GM18520 (cell line): ENCODE results near the gene C6orf120.

Source experiments
- ATAC-seq: cut with Tn5 transposase; IDR thresholded peaks from one replicate; pipeline ENCODE4 v1.9.1; 2021; ENCODE audit not compliant: unreplicated experiment

C6orf120 gene

GRCh38 chr6:169701954-169702839, at the start of gene C6orf120, which contains the start of gene WDR27:
TSS of gene C6orf120 (plus strand) at chr6:169702126. CDS start at chr6:169702460, 334 bp downstream.
TSS of gene WDR27 (minus strand) at chr6:169702029. CDS start at chr6:169689005, 13,024 bp downstream.
- ATAC-seq = peak; percentile 89

GRCh38 chr6:169652896-169653295, 49.0 kb upstream of the C6orf120 start:
- no peak for ATAC-seq

GRCh38 chr6:169653691-169654090, 48.2 kb upstream of the C6orf120 start:
- no peak for ATAC-seq

- ATAC-seq = peak; percentile 53
Measured at GRCh38 chr6:169654598-169655391, 47.1 kb upstream of the C6orf120 start.

- ATAC-seq = no peak
Measured at GRCh38 chr6:169656546-169657283, 45.2 kb upstream of the C6orf120 start.

- ATAC-seq = no peak
Measured at GRCh38 chr6:169657284-169657610, 44.7 kb upstream of the C6orf120 start.

- ATAC-seq = no peak
Measured at GRCh38 chr6:169659820-169660610, 41.9 kb upstream of the C6orf120 start.

- no peak for ATAC-seq
Measured at GRCh38 chr6:169660751-169661390, 41.1 kb upstream of the C6orf120 start.

- no peak for ATAC-seq
Measured at GRCh38 chr6:169661391-169661756, 40.6 kb upstream of the C6orf120 start.

- ATAC-seq = no peak
Measured at GRCh38 chr6:169663468-169663867, 38.5 kb upstream of the C6orf120 start.

- no peak for ATAC-seq
Measured at GRCh38 chr6:169664227-169664626, 37.7 kb upstream of the C6orf120 start.

GRCh38 chr6:169665289-169665688, 36.6 kb upstream of the C6orf120 start:
- no peak for ATAC-seq

- ATAC-seq = no peak
Measured at GRCh38 chr6:169666441-169666840, 35.5 kb upstream of the C6orf120 start.

- no peak for ATAC-seq
Measured at GRCh38 chr6:169667716-169668115, 34.2 kb upstream of the C6orf120 start.

- no peak for ATAC-seq
Measured at GRCh38 chr6:169668203-169668847, 33.6 kb upstream of the C6orf120 start.

- ATAC-seq = no peak
Measured at GRCh38 chr6:169669147-169669546, 32.8 kb upstream of the C6orf120 start.

GRCh38 chr6:169669889-169670288, 32.0 kb upstream of the C6orf120 start:
- ATAC-seq = no peak

- no peak for ATAC-seq
Measured at GRCh38 chr6:169671563-169671962, 30.4 kb upstream of the C6orf120 start.

- ATAC-seq = no peak
Measured at GRCh38 chr6:169675011-169675410, 26.9 kb upstream of the C6orf120 start.

- no peak for ATAC-seq
Measured at GRCh38 chr6:169677096-169677495, 24.8 kb upstream of the C6orf120 start.
